Epithelial cell of prostate (primary cell): ENCODE results near the gene EMCN.
"Not testable (repeated sequence)": the region's sequence is repeated elsewhere in the genome, so short reads cannot be mapped to it uniquely, and the experiment has no call there.

Experiments used
- DNase-seq: peaks from one replicate; pipeline ENCODE4 v3.0.0-alpha.2; 2011; ENCODE audit warnings: low read depth, low spot score
- H3K27ac ChIP-seq: fragments of 450-650 bp; 2 replicates; pipeline ENCODE4 v1.5.1; 2017; ENCODE audit warnings: mild to moderate bottlenecking

EMCN gene

DNA sequence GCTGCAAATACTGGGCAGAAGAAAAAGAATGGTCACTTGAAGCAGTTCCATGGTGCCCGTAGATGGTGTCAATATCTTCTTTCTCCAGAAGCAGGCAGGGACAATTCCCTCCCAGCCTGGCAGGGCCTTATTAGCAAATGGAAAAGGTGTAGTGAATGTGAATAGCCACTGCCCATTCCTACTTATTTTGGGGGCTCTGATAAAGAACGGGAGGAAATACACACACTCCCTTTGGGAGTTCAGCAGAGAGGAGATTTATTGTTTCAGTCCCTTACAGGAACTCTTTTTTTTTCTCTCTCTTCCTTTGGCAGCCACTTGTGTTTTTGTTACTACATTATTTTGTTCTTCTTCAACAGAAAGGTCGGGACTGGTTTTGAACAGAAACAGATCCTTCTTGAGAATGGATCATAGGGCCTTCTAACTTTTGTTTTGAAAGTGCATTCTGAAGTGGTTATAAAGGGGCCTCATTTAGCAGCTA, at the start of gene EMCN:
TSS of gene EMCN (minus strand) at position 159 of the 478 bp plus-strand sequence. CDS start at position 51, 108 bp downstream.
- H3K27ac ChIP-seq: no peak within 1 kb of the TSS
- DNase-seq: no peak

DNA sequence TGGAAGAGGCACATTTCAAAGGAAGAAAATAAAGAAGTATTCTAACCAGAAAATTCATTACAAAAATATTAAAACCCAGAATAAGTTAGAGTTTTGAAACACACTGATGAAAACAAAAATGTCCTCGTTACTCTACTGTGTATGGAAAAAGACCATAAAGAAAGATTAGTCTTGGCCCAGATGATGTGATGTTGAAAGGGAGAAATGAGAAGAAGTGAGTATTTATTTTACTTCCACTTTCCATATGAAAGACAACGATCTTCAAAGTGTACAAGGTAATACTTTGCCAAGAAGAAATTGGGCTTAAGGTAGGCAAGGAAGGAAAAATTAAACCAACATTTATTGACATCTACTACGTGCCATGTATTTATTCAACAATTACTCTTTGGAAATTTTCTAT, 48.6 kb upstream of the EMCN start:
- no peak for DNase-seq
- no peak overlapping the region for H3K27ac ChIP-seq

- no peak for DNase-seq
Measured at GRCh38 chr4:100557306-100557705, 39.5 kb upstream of the EMCN start.

GRCh38 chr4:100555611-100556337, 38.0 kb upstream of the EMCN start:
- no peak overlapping the region for H3K27ac ChIP-seq
- no peak for DNase-seq

More at GRCh38 chr4:100557306-100557705, 39.5 kb upstream of the EMCN start:
- no peak overlapping the region for H3K27ac ChIP-seq

GRCh38 chr4:100548200-100548560, 30.4 kb upstream of the EMCN start:
- H3K27ac ChIP-seq: no peak overlapping the region
- no peak for DNase-seq

GRCh38 chr4:100547541-100548199, 29.8 kb upstream of the EMCN start:
- DNase-seq: no peak
- no peak overlapping the region for H3K27ac ChIP-seq

- DNase-seq: no peak
- no peak overlapping the region for H3K27ac ChIP-seq
Measured at GRCh38 chr4:100545427-100545826, 27.6 kb upstream of the EMCN start.

GRCh38 chr4:100540131-100540530, 22.3 kb upstream of the EMCN start:
- DNase-seq: no peak
- H3K27ac ChIP-seq: no peak overlapping the region

GRCh38 chr4:100539706-100540105, 21.9 kb upstream of the EMCN start:
- no peak for DNase-seq
- H3K27ac ChIP-seq: no peak overlapping the region

GRCh38 chr4:100533741-100534140, 15.9 kb upstream of the EMCN start:
- DNase-seq: no peak
- H3K27ac ChIP-seq: no peak overlapping the region

GRCh38 chr4:100530161-100530560, 12.3 kb upstream of the EMCN start:
- DNase-seq, H3K27ac ChIP-seq: not testable (repeated sequence)

GRCh38 chr4:100525686-100526085, 7.9 kb upstream of the EMCN start:
- H3K27ac ChIP-seq: no peak overlapping the region
- no peak for DNase-seq

DNA sequence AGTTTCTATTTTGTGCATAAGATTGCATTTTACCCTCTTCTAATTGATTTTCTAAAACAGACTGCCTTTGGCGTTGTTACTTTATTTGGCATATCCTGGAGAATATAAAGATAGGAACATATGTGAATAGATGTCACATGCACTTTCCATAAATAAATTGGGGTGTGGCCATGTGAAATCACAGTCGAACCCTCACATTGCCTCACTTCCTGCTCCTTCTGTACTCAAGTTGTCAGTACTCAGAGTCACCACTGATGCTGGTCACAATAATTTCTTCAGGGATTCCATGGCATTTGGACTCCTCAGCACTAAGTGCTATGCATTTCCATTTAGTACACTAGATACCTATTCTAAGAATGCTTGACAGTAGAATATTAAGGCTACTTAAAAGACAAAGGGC, 1.4 kb upstream of the EMCN start:
- H3K27ac ChIP-seq: no peak overlapping the region
- no peak for DNase-seq

DNA sequence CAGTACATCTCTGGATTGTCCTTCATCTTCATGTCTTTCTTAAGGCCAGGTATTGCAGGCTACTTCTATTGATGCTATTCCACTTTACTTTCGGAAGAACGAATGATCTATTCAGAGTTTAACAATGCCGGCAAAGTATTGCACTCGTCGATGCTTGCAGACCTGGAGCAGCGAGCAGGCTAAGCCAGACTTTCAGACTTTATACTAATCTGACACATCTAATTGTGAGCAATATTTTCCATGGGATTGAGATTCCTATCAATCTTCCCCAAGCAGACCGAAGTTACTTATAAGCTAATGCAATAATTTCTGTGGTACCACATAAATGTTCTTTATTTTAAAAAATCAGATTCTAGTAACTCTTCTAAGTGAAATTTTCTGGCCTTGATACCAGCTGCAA, 1.6 kb downstream of the EMCN start:
- no peak for DNase-seq
- H3K27ac ChIP-seq: no peak overlapping the region

GRCh38 chr4:100511896-100512295, 5.9 kb downstream of the EMCN start:
- no peak overlapping the region for H3K27ac ChIP-seq

GRCh38 chr4:100510551-100510950, 7.3 kb downstream of the EMCN start:
- H3K27ac ChIP-seq: no peak overlapping the region
- no peak for DNase-seq

More at GRCh38 chr4:100511896-100512295, 5.9 kb downstream of the EMCN start:
- DNase-seq: no peak

- no peak for DNase-seq
- no peak overlapping the region for H3K27ac ChIP-seq
Measured at GRCh38 chr4:100509386-100509785, 8.4 kb downstream of the EMCN start.

DNA sequence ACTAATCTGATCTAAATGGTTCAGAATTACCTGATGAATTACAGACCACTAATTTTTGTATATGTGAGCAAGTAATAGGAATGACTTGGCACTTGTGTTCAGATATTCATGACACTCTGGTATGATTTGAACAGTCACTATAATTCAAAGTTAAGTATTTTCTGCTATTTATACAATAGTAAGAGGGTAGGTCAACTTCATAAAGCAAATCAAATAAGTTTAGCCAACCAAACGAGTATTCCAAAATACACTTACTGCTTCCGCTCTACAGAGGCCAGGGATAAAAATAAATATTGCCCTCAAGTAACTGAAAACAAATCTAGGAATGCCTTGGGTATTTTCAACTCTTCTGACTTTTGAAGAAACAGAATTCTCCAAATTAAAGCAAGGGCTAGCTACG, 9.1 kb downstream of the EMCN start:
- DNase-seq: no peak

GRCh38 chr4:100504086-100504874, 13.5 kb downstream of the EMCN start:
- no peak overlapping the region for H3K27ac ChIP-seq
- no peak for DNase-seq

More for the DNA sequence above, 9.1 kb downstream of the EMCN start:
- H3K27ac ChIP-seq: no peak overlapping the region

DNA sequence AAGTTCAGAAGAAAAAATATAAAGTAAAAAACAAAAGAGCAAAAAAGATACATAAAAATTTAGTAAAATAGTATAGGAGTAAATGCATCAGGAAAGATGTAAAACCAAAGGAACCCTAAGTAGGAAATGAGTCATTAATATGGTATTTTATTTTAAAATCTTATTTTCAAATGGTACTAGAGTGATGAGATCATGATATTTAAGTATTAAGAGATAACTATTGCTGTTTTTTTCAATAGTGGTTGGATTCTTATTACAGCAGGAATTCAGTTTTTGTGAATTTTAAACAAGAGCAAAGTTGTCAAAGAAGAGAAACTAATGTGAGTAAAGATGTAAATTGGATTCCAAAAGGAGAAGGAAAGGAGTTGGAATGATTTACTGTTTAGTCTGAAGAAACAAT, 20.0 kb downstream of the EMCN start:
- no peak overlapping the region for H3K27ac ChIP-seq
- DNase-seq: no peak

DNA sequence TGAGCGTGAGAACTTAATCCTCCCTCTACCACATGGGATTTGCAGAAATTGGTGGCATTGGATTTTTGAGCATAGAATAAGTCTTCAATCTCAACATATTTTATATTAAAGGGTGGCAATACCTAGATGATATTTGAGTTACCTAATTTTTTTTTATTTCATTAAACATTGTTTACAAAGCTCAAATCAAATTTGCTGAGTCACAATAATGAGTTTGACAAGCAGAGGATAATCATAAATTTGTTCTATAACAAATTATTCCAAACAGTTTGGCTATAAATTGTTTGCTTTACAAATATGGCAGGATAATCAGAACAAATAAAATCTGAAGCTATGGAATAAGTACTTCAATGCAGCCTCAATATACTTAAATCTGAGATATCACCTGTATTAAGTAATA, 22.7 kb downstream of the EMCN start:
- H3K27ac ChIP-seq: no peak overlapping the region
- no peak for DNase-seq
